ENCODE results near the gene LTBP3. TPM values are rescaled to one million over a fixed set of nuclear protein-coding genes. Genes with fewer than 3 reads are reported as not detected.

The LTBP3 gene
- polyA plus RNA-seq, 1 experiment: 25.3 TPM

GRCh38 chr11:65529475-65530156 is 28.5 kb downstream of the LTBP3 start:
- TF ChIP-seq, protein P1, sequence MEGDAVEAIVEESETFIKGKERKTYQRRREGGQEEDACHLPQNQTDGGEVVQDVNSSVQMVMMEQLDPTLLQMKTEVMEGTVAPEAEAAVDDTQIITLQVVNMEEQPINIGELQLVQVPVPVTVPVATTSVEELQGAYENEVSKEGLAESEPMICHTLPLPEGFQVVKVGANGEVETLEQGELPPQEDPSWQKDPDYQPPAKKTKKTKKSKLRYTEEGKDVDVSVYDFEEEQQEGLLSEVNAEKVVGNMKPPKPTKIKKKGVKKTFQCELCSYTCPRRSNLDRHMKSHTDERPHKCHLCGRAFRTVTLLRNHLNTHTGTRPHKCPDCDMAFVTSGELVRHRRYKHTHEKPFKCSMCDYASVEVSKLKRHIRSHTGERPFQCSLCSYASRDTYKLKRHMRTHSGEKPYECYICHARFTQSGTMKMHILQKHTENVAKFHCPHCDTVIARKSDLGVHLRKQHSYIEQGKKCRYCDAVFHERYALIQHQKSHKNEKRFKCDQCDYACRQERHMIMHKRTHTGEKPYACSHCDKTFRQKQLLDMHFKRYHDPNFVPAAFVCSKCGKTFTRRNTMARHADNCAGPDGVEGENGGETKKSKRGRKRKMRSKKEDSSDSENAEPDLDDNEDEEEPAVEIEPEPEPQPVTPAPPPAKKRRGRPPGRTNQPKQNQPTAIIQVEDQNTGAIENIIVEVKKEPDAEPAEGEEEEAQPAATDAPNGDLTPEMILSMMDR (IDR thresholded peaks at IDR 0.05; ENCODE audit: low read depth, low read length): no peak
- no peak overlapping the region for H3K27ac ChIP-seq (ENCODE audit: low read depth, low read length)
- no peak for DNase-seq (ENCODE audit: low read depth, low spot score)
- H3K27me3 ChIP-seq (ENCODE audit: control insufficient read depth, insufficient read depth, low read length): no peaks in the 10 kb centered on the region
- POLR2A ChIA-PET: interaction anchor here (0.6 to 1.0 kb wide), 2 partner anchors 11 to 161 kb away, joined by 3 read pairs; no protein-coding TSS in a partner anchor
- H3K9me3 ChIP-seq (ENCODE audit: control insufficient read depth, insufficient read depth, low read length): no peaks in the 10 kb centered on the region
- CTCF ChIA-PET: interaction anchor here (1.6 to 1.8 kb wide), 2 partner anchors 11 to 64 kb away, joined by 5 to 11 read pairs; no protein-coding TSS in a partner anchor
- no peak overlapping the region for H3K4me3 ChIP-seq (ENCODE audit: low read depth, low read length)

- POLR2A ChIA-PET: interaction anchor here (1.0 kb wide), 1 partner anchor 11 kb away, joined by 3 read pairs; no protein-coding TSS in a partner anchor
- CTCF ChIA-PET: no interaction called here
- Histone ChIP-seq H3K27me3 (ENCODE audit: control insufficient read depth, insufficient read depth, low read length) (no peaks in the 10 kb centered on the region), H3K4me3 (ENCODE audit: low read depth, low read length) (no peak overlapping the region), H3K27ac (ENCODE audit: low read depth, low read length) (no peak overlapping the region), H3K9me3 (ENCODE audit: control insufficient read depth, insufficient read depth, low read length) (no peaks in the 10 kb centered on the region)
- TF ChIP-seq, protein P1 (IDR thresholded peaks at IDR 0.05; ENCODE audit: low read depth, low read length): no peak
- no peak for DNase-seq (ENCODE audit: low read depth, low spot score)
Measured at GRCh38 chr11:65528819-65529350, 29.3 kb downstream of the LTBP3 start.

GRCh38 chr11:65526744-65527143 is 31.4 kb downstream of the LTBP3 start:
- CTCF ChIA-PET: interaction anchor here (1.2 kb wide), 1 partner anchor 13 kb away, joined by 4 read pairs; no protein-coding TSS in a partner anchor
- Histone ChIP-seq H3K27me3 (ENCODE audit: control insufficient read depth, insufficient read depth, low read length) (no peaks in the 10 kb centered on the region), H3K27ac (ENCODE audit: low read depth, low read length) (no peak overlapping the region), H3K9me3 (ENCODE audit: control insufficient read depth, insufficient read depth, low read length) (no peaks in the 10 kb centered on the region), H3K4me3 (ENCODE audit: low read depth, low read length) (peak overlapping the region; percentile 92; the same call in 1 of the 2 replicates)
- no peak for DNase-seq (ENCODE audit: low read depth, low spot score)
- POLR2A ChIA-PET: no interaction called here
- TF ChIP-seq, protein P1 (IDR thresholded peaks at IDR 0.05; ENCODE audit: low read depth, low read length): no peak

DNA sequence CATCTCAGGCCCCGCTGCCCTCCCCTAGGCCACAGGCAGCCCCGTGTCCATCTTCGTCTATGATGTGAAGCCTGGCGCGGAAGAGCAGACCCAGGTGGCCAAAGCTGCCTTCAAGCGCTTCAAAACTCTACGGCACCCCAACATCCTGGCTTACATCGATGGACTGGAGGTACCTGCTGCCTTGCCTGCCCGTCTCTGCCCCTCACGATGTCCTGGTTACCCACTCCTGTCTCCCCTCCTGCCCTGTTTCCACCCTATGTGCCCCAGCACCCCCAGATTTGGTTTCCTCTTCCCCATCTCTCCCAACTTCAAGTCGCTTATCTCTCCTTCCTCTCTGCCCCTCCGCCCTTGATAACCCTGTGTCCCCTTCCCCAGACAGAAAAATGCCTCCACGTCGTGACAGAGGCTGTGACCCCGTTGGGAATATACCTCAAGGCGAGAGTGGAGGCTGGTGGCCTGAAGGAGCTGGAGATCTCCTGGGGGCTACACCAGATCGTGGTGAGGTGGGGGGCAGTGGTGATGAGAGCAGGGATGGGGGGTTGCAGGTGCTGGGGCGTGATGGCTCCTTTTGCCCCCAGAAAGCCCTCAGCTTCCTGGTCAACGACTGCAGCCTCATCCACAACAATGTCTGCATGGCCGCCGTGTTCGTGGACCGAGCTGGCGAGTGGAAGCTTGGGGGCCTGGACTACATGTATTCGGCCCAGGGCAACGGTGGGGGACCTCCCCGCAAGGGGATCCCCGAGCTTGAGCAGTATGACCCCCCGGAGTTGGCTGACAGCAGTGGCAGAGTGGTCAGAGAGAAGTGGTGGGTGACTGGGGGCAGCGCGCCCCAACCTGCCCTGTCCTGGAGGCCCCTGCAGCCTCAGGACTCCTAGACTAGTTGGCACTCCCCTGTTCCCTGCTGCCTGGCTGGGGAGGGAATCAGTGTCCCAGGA is 32.3 kb downstream of the LTBP3 start:
- CTCF ChIA-PET: interaction anchor here (0.6 to 1.4 kb wide), 4 partner anchors 69 to 250 kb away, joined by 3 to 6 read pairs (median 4); no protein-coding TSS in a partner anchor

More for the DNA sequence above, 32.3 kb downstream of the LTBP3 start:
- Histone ChIP-seq H3K4me3 (ENCODE audit: low read depth, low read length) (peak overlapping the region; percentile 92), H3K27me3 (ENCODE audit: control insufficient read depth, insufficient read depth, low read length) (no peaks in the 10 kb centered on the region), H3K27ac (ENCODE audit: low read depth, low read length) (peak overlapping the region; percentile 61), H3K9me3 (ENCODE audit: control insufficient read depth, insufficient read depth, low read length) (no peaks in the 10 kb centered on the region)
- TF ChIP-seq, protein P1 (IDR thresholded peaks at IDR 0.05; ENCODE audit: low read depth, low read length): no peak
- DNase-seq (ENCODE audit: low read depth, low spot score): no peak
- POLR2A ChIA-PET: interaction anchor here (0.6 to 2.5 kb wide), 14 partner anchors 8 to 264 kb away, joined by 3 to 13 read pairs (median 4); partner anchors contain the start of genes MALAT1, NEAT1, PCNX3 and POLA2
